ENCODE results near the gene RNF4.
"Not testable (repeated sequence)": the region's sequence is repeated elsewhere in the genome, so short reads cannot be mapped to it uniquely, and the experiment has no call there.

RNF4 gene

GRCh38 chr4:2536193-2537010 is 67.5 kb downstream of the RNF4 start, which contains the start of gene FAM193A:
Gene FAM193A (plus strand): TSS chr4:2536647. CDS start chr4:2536916, 269 bp downstream.
- H3K27ac ChIP-seq: peak within 1 kb of the TSS; percentile 87
- no peaks in the 10 kb centered on the region for H3K27me3 ChIP-seq (replicated peaks)
- H3K4me3 ChIP-seq (ENCODE audit: low read depth, low read length): peak within 1 kb of the TSS; percentile 73
- TF ChIP-seq, protein P1, sequence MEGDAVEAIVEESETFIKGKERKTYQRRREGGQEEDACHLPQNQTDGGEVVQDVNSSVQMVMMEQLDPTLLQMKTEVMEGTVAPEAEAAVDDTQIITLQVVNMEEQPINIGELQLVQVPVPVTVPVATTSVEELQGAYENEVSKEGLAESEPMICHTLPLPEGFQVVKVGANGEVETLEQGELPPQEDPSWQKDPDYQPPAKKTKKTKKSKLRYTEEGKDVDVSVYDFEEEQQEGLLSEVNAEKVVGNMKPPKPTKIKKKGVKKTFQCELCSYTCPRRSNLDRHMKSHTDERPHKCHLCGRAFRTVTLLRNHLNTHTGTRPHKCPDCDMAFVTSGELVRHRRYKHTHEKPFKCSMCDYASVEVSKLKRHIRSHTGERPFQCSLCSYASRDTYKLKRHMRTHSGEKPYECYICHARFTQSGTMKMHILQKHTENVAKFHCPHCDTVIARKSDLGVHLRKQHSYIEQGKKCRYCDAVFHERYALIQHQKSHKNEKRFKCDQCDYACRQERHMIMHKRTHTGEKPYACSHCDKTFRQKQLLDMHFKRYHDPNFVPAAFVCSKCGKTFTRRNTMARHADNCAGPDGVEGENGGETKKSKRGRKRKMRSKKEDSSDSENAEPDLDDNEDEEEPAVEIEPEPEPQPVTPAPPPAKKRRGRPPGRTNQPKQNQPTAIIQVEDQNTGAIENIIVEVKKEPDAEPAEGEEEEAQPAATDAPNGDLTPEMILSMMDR (IDR thresholded peaks at IDR 0.05; ENCODE audit: low read depth, low read length, missing control alignments): no peak
- in situ Hi-C loops (cut with HindIII; ENCODE audit: low pct_ligation_motif_present, low sequenced_read_pairs): no loop called here
- DNase-seq: peak; percentile 98
- H3K36me3 ChIP-seq (replicated peaks): no peaks in the 10 kb centered on the region

- TF ChIP-seq, protein P1 (IDR thresholded peaks at IDR 0.05; ENCODE audit: low read depth, low read length, missing control alignments): no peak
- in situ Hi-C loops (cut with HindIII; ENCODE audit: low pct_ligation_motif_present, low sequenced_read_pairs): no loop called here
- Histone ChIP-seq H3K27ac (peak overlapping the region; percentile 76), H3K36me3 (replicated peaks) (no peaks in the 10 kb centered on the region), H3K4me3 (ENCODE audit: low read depth, low read length) (peak overlapping the region; percentile 72), H3K27me3 (replicated peaks) (no peaks in the 10 kb centered on the region)
- no peak for DNase-seq
Observed at GRCh38 chr4:2537011-2537830, 68.3 kb downstream of the RNF4 start.

GRCh38 chr4:2543580-2544191 is 74.8 kb downstream of the RNF4 start:
- DNase-seq; H3K4me3 ChIP-seq (ENCODE audit: low read depth, low read length); H3K27ac ChIP-seq; H3K36me3 ChIP-seq (replicated peaks); H3K27me3 ChIP-seq (replicated peaks); in situ Hi-C loops (cut with HindIII; ENCODE audit: low pct_ligation_motif_present, low sequenced_read_pairs): not testable (repeated sequence)

DNA sequence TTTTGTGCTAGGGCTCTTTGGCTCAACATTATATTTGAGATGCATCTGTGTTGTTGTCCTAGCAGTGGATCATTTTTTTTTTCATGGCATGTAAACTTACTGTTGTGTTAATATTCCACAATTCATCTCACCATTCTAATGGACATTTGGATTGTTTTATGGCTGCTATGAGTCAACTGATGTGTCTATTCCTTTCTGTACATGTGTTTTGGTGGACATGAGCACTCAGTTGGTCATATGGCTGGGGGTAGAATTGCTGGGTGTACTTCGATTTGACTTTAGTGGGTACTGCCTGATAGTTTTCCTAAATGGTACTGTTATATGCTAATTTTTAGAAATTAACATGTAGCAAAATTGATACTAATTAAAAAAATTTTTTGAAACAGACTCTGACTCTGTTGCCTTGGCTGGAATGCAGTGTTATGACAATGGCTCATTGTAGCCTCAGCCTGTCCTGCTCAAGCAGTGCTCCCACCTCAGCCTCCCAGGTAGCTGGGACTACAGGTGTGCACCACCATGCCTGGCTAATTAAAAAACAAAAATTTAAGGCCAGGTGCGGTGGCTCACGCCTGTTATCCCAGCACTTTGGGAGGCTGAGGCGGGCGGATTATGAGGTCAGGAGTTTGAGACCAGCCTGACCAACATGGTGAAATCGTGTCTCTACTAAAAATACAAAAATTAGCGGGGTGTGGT is 76.6 kb downstream of the RNF4 start:
- Histone ChIP-seq H3K27me3 (replicated peaks) (no peaks in the 10 kb centered on the region), H3K4me3 (ENCODE audit: low read depth, low read length) (no peak overlapping the region), H3K36me3 (replicated peaks) (no peaks in the 10 kb centered on the region), H3K27ac (no peak overlapping the region)
- in situ Hi-C loops (cut with HindIII; ENCODE audit: low pct_ligation_motif_present, low sequenced_read_pairs): no loop called here
- TF ChIP-seq, protein P1 (IDR thresholded peaks at IDR 0.05; ENCODE audit: low read depth, low read length, missing control alignments): no peak
- DNase-seq: no peak

DNA sequence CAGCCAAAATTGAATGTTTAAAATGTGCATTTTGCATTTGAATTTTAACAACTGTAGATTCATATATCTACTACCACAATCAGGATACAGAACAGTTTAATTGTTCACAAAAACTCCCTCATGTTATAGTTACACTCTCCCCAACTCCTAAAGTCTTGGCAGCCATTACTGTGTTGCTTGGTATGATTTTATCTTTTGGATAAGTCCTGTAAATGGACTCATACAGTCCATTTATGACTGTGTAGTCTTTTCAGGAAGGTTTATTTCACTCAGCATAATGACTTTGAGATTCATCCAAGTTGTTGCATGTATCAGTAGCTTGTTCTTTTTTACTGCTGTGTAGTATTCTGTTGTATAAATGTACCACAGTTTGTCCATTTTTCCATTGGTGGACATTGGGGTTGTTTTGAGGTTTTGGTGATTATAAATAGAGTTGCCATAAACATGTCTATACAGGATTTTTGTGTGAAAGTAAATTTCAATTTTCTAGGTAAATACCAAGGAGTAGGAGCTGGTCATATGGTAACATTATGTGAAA is 77.4 kb downstream of the RNF4 start:
- DNase-seq: no peak
- no peaks in the 10 kb centered on the region for H3K27me3 ChIP-seq (replicated peaks)
- H3K27ac ChIP-seq: no peak overlapping the region
- TF ChIP-seq, protein P1 (IDR thresholded peaks at IDR 0.05; ENCODE audit: low read depth, low read length, missing control alignments): no peak
- no peak overlapping the region for H3K4me3 ChIP-seq (ENCODE audit: low read depth, low read length)
- in situ Hi-C loops (cut with HindIII; ENCODE audit: low pct_ligation_motif_present, low sequenced_read_pairs): no loop called here
- H3K36me3 ChIP-seq (replicated peaks): no peaks in the 10 kb centered on the region

GRCh38 chr4:2546961-2547691 is 78.2 kb downstream of the RNF4 start:
- in situ Hi-C loops (cut with HindIII; ENCODE audit: low pct_ligation_motif_present, low sequenced_read_pairs); H3K27me3 ChIP-seq (replicated peaks); H3K36me3 ChIP-seq (replicated peaks); H3K4me3 ChIP-seq (ENCODE audit: low read depth, low read length); DNase-seq; H3K27ac ChIP-seq: not testable (repeated sequence)
